CD4-positive, alpha-beta T cell (primary cell): ENCODE data around the gene ZNF142. TPM values are rescaled to one million over a fixed set of nuclear protein-coding genes. Genes with fewer than 3 reads are reported as not detected.

ENCODE experiments used
- ATAC-seq: fragments of 200-7000 bp; cut with Tn5 transposase; one replicate; pipeline ENCODE4 v1.10.0; 2022; ENCODE audit warnings: mild to moderate bottlenecking; ENCODE audit not compliant: poor library complexity
- CTCF ChIA-PET: fragments of 350-600 bp; sonication (Branson Sonifier 250); formaldehyde crosslinking; loops from one replicate; lab custom pipeline; 2021; ENCODE audit warnings: antibody characterized with exemption, inconsistent platforms; lab: Charles Lee
- POLR2A ChIA-PET: fragments of 350-600 bp; sonication (Branson Sonifier 250); formaldehyde crosslinking; loops from one replicate; lab custom pipeline; 2021; ENCODE audit warnings: antibody characterized with exemption, inconsistent platforms; lab: Charles Lee
- DNase-seq, 14 experiments: peaks; one replicate each; pipeline ENCODE4 v3.0.0-alpha.2; 2013 to 2020; ENCODE audit warnings: mixed read lengths in 2 of 14
- H3K27ac ChIP-seq, 2 donors: one replicate each; pipeline versions ENCODE4 v1.5.1 to v1.7.0; 2013; ENCODE audit warnings: low read length in 2 of 2, low read depth in 1 of 2, mild to moderate bottlenecking in 1 of 2
- H3K27me3 ChIP-seq, 2 experiments: 1 replicate in 1 of 2; 2 replicates in 1 of 2; pipeline versions ENCODE4 v1.6.1 to v1.7.0; 2013; ENCODE audit warnings: low read length in 2 of 2, control low read depth in 1 of 2, mild to moderate bottlenecking in 1 of 2, moderate library complexity in 1 of 2; ENCODE audit not compliant: insufficient read depth in 2 of 2, control insufficient read depth in 1 of 2
- H3K36me3 ChIP-seq: one replicate; pipeline ENCODE4 v1.6.1; 2013; ENCODE audit warnings: low read length, control low read depth; ENCODE audit not compliant: insufficient read depth
- H3K4me1 ChIP-seq: one replicate; pipeline ENCODE4 v1.6.1; 2013; ENCODE audit warnings: low read length, control low read depth; ENCODE audit not compliant: insufficient read depth
- H3K4me3 ChIP-seq: one replicate; pipeline ENCODE4 v1.5.1; 2013; ENCODE audit warnings: mild to moderate bottlenecking, low read length, moderate library complexity
- H3K9me3 ChIP-seq, 2 experiments: 1 replicate in 1 of 2; 2 replicates in 1 of 2; pipeline versions ENCODE4 v1.6.1 to v1.7.0; 2013; ENCODE audit warnings: low read length in 2 of 2, mild to moderate bottlenecking in 2 of 2, control low read depth in 1 of 2, moderate library complexity in 1 of 2; ENCODE audit not compliant: control insufficient read depth in 1 of 2, insufficient read depth in 1 of 2
- H3K27ac Mint-ChIP-seq: one replicate; pipeline ENCODE4 v1.8.0; 2020; ENCODE audit warnings: mixed read lengths
- H3K27me3 Mint-ChIP-seq: one replicate; pipeline ENCODE4 v1.8.0; 2021; ENCODE audit warnings: mixed read lengths
- H3K36me3 Mint-ChIP-seq: one replicate; pipeline ENCODE4 v1.8.0; 2021; ENCODE audit warnings: low read depth, mixed read lengths
- H3K4me1 Mint-ChIP-seq: one replicate; pipeline ENCODE4 v1.8.0; 2021; ENCODE audit warnings: low read depth, mixed read lengths
- H3K4me3 Mint-ChIP-seq: one replicate; pipeline ENCODE4 v1.8.0; 2020; ENCODE audit warnings: mild to moderate bottlenecking, mixed read lengths
- H3K9me3 Mint-ChIP-seq: one replicate; pipeline ENCODE4 v1.8.0; 2020; ENCODE audit warnings: mixed read lengths
- intact Hi-C, 2 experiments: fragments of 100-400 bp; cut with DNase I in 1 of 2; cut with micrococcal nuclease in 1 of 2; formaldehyde crosslinking; loops; one replicate each; pipeline versions ENCODE4 v1.15.1 to v1.9.0; 2023 to 2025; cut with DNase I, micrococcal nuclease
- total RNA-seq, 174 experiments: library from RNA in 2 of 174; stranded (reverse) in 2 of 174; gene quantifications; one replicate each; pipeline ENCODE4 v1.2.3 and lab custom pipeline; 2021 to 2026
- TF ChIP-seq, protein P1 (sequence below): fragments of 200-600 bp; IDR thresholded peaks from one replicate; pipeline ENCODE4 v1.8.0; 2022; ENCODE audit warnings: antibody characterized with exemption, mild to moderate bottlenecking

ZNF142 gene
- total RNA-seq, 2 experiments from 2014 or later: 40.3 to 44.2 TPM

DNA sequence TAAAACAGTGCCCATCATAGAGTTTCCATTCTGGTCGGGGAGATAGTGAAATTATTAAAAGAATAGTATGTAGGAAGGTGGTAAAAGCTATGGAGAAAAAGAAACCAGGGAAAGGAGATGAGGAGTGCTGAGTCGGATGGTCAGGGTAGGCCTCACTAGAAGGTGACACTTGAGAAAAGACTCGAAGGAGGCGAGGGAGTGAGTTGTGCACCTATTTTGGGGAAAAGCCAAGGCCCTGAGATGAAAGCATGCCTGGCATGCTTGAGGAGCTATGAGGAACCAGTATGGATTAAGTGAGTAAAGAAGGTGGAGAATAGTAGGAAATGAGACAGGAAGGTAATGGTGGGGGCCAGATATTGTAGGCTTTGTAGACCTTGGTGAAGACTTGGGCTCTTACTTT lies 43.9 kb upstream of the ZNF142 start:
- Mint-ChIP-seq H3K4me3 (no peak overlapping the region), H3K27ac (no peak overlapping the region), H3K27me3 (peaks cover 10% of the 10 kb centered on the region), H3K9me3 (no peaks in the 10 kb centered on the region), H3K36me3 (peaks cover 4% of the 10 kb centered on the region), H3K4me1 (no peaks in the 10 kb centered on the region)
- POLR2A ChIA-PET: no interaction called here
- H3K27me3 ChIP-seq: peaks cover 0 to 6% of the 10 kb centered on the region in 2 experiments
- H3K4me3 ChIP-seq: no peak overlapping the region
- no peaks in the 10 kb centered on the region for H3K9me3 ChIP-seq
- no peak for DNase-seq
- no peaks in the 10 kb centered on the region for H3K36me3 ChIP-seq
- TF ChIP-seq, protein P1, sequence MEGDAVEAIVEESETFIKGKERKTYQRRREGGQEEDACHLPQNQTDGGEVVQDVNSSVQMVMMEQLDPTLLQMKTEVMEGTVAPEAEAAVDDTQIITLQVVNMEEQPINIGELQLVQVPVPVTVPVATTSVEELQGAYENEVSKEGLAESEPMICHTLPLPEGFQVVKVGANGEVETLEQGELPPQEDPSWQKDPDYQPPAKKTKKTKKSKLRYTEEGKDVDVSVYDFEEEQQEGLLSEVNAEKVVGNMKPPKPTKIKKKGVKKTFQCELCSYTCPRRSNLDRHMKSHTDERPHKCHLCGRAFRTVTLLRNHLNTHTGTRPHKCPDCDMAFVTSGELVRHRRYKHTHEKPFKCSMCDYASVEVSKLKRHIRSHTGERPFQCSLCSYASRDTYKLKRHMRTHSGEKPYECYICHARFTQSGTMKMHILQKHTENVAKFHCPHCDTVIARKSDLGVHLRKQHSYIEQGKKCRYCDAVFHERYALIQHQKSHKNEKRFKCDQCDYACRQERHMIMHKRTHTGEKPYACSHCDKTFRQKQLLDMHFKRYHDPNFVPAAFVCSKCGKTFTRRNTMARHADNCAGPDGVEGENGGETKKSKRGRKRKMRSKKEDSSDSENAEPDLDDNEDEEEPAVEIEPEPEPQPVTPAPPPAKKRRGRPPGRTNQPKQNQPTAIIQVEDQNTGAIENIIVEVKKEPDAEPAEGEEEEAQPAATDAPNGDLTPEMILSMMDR: no peak
- CTCF ChIA-PET: no interaction called here
- ATAC-seq: no peak
- H3K4me1 ChIP-seq: no peaks in the 10 kb centered on the region
- no peak overlapping the region for H3K27ac ChIP-seq
- intact Hi-C loops: no loop called here

DNA sequence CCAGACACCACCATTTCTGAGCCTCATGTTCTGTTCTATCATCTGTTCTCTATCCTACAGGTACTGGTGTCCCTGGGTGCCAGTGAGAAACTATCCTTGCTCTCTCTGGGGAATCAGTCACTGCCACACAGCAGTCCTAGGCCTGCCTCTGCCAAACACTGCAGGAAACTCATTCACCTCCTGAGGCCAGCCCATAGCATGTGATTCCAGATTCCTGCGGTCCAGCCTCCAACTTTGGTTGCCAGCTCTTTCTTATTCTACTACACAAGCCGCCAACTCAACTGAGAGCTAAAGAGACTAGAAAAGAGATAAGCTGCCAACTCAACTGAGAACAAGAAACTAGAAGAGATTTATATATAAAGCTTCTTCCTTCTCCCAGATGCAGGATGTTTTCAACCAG lies 42.4 kb upstream of the ZNF142 start:
- peaks cover 5% of the 10 kb centered on the region for H3K27me3 Mint-ChIP-seq
- TF ChIP-seq, protein P1: no peak
- CTCF ChIA-PET: interaction anchor here (1.3 kb wide), 1 partner anchor 9 kb away, joined by 3 read pairs; the partner anchor contains the start of gene TTLL4
- H3K36me3 ChIP-seq: peaks cover 2% of the 10 kb centered on the region
- H3K9me3 ChIP-seq: no peaks in the 10 kb centered on the region
- H3K36me3 Mint-ChIP-seq: peaks cover 4% of the 10 kb centered on the region
- intact Hi-C loops: no loop called here
- ATAC-seq (no peak), DNase-seq (no peak)
- H3K4me3 Mint-ChIP-seq: no peak overlapping the region
- H3K4me1 ChIP-seq: no peaks in the 10 kb centered on the region
- POLR2A ChIA-PET: no interaction called here
- no peaks in the 10 kb centered on the region for H3K9me3 Mint-ChIP-seq
- no peak overlapping the region for H3K27ac Mint-ChIP-seq
- H3K4me3 ChIP-seq: no peak overlapping the region
- no peak overlapping the region for H3K27ac ChIP-seq
- H3K4me1 Mint-ChIP-seq: no peaks in the 10 kb centered on the region
- H3K27me3 ChIP-seq: peaks cover 0 to 6% of the 10 kb centered on the region in 2 experiments

DNA sequence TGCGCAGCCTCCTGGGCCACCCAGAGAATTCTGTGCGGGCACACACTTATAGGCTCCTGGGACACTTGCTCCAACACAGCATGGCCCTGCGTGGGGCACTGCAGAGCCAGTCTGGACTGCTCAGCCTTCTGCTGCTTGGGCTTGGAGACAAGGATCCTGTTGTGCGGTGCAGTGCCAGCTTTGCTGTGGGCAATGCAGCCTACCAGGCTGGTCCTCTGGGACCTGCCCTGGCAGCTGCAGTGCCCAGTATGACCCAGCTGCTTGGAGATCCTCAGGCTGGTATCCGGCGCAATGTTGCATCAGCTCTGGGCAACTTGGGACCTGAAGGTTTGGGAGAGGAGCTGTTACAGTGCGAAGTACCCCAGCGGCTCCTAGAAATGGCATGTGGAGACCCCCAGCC lies 39.5 kb upstream of the ZNF142 start:
- Mint-ChIP-seq H3K4me3 (no peak overlapping the region), H3K9me3 (no peaks in the 10 kb centered on the region), H3K4me1 (no peaks in the 10 kb centered on the region), H3K27me3 (no peaks in the 10 kb centered on the region), H3K36me3 (peaks cover 11% of the 10 kb centered on the region), H3K27ac (no peak overlapping the region)
- DNase-seq (no peak), ATAC-seq (no peak)
- Histone ChIP-seq H3K4me3 (no peak overlapping the region), H3K27ac (no peak overlapping the region), H3K36me3 (peaks cover 2% of the 10 kb centered on the region), H3K4me1 (no peaks in the 10 kb centered on the region), H3K9me3 (no peaks in the 10 kb centered on the region), H3K27me3 (no peaks in the 10 kb centered on the region)
- TF ChIP-seq, protein P1: no peak
- POLR2A ChIA-PET: no interaction called here
- intact Hi-C loops: no loop called here
- CTCF ChIA-PET: no interaction called here
